ENCODE results near the gene TLCD3B.
"Not testable (repeated sequence)": the region's sequence is repeated elsewhere in the genome, so short reads cannot be mapped to it uniquely, and the experiment has no call there.

DNA sequence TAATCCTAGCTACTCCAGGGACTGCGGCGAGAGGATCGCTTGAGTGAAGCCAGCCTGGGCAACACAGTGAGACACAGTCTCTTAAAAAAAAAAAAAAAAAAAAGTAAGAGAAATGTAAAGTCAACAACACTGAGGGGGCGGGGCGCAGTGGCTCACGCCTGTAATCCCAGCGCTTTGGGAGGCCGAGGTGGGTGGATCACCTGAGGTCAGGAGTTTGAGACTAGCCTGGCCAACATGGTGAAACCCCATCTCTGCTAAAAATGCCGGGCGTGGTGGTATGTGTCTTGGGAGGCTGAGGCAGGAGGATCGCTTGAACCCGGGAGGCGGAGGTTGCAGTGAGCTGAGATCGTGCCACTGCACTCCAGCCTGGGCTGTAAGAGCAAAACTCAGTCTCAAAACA, 18.5 kb downstream of the TLCD3B start:
- TF ChIP-seq, protein P1, sequence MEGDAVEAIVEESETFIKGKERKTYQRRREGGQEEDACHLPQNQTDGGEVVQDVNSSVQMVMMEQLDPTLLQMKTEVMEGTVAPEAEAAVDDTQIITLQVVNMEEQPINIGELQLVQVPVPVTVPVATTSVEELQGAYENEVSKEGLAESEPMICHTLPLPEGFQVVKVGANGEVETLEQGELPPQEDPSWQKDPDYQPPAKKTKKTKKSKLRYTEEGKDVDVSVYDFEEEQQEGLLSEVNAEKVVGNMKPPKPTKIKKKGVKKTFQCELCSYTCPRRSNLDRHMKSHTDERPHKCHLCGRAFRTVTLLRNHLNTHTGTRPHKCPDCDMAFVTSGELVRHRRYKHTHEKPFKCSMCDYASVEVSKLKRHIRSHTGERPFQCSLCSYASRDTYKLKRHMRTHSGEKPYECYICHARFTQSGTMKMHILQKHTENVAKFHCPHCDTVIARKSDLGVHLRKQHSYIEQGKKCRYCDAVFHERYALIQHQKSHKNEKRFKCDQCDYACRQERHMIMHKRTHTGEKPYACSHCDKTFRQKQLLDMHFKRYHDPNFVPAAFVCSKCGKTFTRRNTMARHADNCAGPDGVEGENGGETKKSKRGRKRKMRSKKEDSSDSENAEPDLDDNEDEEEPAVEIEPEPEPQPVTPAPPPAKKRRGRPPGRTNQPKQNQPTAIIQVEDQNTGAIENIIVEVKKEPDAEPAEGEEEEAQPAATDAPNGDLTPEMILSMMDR (IDR thresholded peaks at IDR 0.05): not testable (repeated sequence)
- not testable (repeated sequence) for TF ChIP-seq POLR2A, EP300 (IDR thresholded peaks at IDR 0.05)

All from tibial nerve (tissue), 4 donors.